ENCODE results near the gene PEMT. TPM values are rescaled to one million over a fixed set of nuclear protein-coding genes. Genes with fewer than 3 reads are reported as not detected.

PEMT gene
- total and polyA plus RNA-seq, 2 experiments from 2014 or later: 54.8 to 55.2 TPM

DNA sequence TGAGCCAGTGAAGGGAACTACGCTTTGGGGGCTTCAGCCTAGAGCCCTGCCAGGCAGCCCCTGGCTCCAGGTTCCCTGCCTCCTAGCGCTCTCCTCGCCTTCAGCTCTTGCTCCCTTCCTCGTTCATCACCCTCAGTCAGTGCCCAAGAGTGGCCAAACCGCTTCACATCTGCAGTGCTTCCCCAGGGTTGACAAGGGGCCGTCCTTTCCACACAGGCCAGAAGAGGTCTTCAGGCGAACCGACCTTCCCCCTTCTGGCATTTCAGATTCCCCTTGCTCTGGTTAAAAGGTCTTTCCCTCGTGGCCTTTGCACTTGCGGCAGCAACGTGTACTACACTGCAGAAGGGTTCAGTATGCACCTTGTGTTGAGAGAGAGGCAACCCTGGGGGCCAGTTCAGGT lies 99.4 kb downstream of the PEMT start:
- no peaks in the 10 kb centered on the region for H3K9me2 ChIP-seq (ENCODE audit: insufficient read depth)
- peaks cover 35% of the 10 kb centered on the region for H3K4me1 Mint-ChIP-seq
- H3K9me3 Mint-ChIP-seq: no peaks in the 10 kb centered on the region; the same call in 2 of the 3 replicates
- peaks cover 26% of the 10 kb centered on the region for H3K27me3 Mint-ChIP-seq (ENCODE audit: insufficient read depth, low read depth, poor library complexity)
- DNase-seq (ENCODE audit: low spot score): no peak
- ATAC-seq: no peak
- H3K27ac Mint-ChIP-seq: no peak overlapping the region
- peaks cover 7% of the 10 kb centered on the region for H3K36me3 ChIP-seq (ENCODE audit: insufficient read depth)
- peaks cover 35% of the 10 kb centered on the region; the same call in 1 of the 2 replicates for H4K20me1 ChIP-seq (replicated peaks; ENCODE audit: insufficient read depth)
- peaks cover 33% of the 10 kb centered on the region for H3K36me3 Mint-ChIP-seq (ENCODE audit: low read depth)
- no peak for TF ChIP-seq ZNF114 (CRISPR knock-in tag; IDR thresholded peaks at IDR 0.05)
- TF ChIP-seq, protein P1, sequence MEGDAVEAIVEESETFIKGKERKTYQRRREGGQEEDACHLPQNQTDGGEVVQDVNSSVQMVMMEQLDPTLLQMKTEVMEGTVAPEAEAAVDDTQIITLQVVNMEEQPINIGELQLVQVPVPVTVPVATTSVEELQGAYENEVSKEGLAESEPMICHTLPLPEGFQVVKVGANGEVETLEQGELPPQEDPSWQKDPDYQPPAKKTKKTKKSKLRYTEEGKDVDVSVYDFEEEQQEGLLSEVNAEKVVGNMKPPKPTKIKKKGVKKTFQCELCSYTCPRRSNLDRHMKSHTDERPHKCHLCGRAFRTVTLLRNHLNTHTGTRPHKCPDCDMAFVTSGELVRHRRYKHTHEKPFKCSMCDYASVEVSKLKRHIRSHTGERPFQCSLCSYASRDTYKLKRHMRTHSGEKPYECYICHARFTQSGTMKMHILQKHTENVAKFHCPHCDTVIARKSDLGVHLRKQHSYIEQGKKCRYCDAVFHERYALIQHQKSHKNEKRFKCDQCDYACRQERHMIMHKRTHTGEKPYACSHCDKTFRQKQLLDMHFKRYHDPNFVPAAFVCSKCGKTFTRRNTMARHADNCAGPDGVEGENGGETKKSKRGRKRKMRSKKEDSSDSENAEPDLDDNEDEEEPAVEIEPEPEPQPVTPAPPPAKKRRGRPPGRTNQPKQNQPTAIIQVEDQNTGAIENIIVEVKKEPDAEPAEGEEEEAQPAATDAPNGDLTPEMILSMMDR (conservative IDR thresholded peaks at IDR 0.05; ENCODE audit: low read depth in 2 of 2): no peak
- TF ChIP-seq REST (IDR thresholded peaks at IDR 0.05; ENCODE audit: unreplicated experiment): no peak
- TF ChIP-seq NANOG (IDR thresholded peaks at IDR 0.05; ENCODE audit: borderline replicate concordance): no peak
- TF ChIP-seq CREB1 (CRISPR knock-in tag; IDR thresholded peaks at IDR 0.05; ENCODE audit: low read depth): no peak
- TF ChIP-seq JUNB (IDR thresholded peaks at IDR 0.05; ENCODE audit: unreplicated experiment): no peak
- no peak for TF ChIP-seq STAT1 (IDR thresholded peaks at IDR 0.05; ENCODE audit: unreplicated experiment)
- TF ChIP-seq ZNF331 (CRISPR knock-in tag; IDR thresholded peaks at IDR 0.05; ENCODE audit: low read depth): no peak
- no peak for TF ChIP-seq EZH2phosphoT487 (IDR thresholded peaks at IDR 0.05; ENCODE audit: unreplicated experiment)
- no peak for TF ChIP-seq ZNF462 (CRISPR knock-in tag; IDR thresholded peaks at IDR 0.05)
- no peak for TF ChIP-seq EZH2 (IDR thresholded peaks at IDR 0.05; ENCODE audit: low read depth, unreplicated experiment)
- no peak for TF ChIP-seq POLR2AphosphoS5 (IDR thresholded peaks at IDR 0.05; ENCODE audit: low read depth)
- no peak for TF ChIP-seq ETS1 (IDR thresholded peaks at IDR 0.05)
- no peak overlapping the region for H3K4me2 ChIP-seq
- H3K4me3 ChIP-seq: no peak overlapping the region
- peaks cover 25% of the 10 kb centered on the region for H3K4me1 ChIP-seq (ENCODE audit: insufficient read depth)
- H3K4me3 Mint-ChIP-seq: no peak overlapping the region
- peaks cover 25% of the 10 kb centered on the region for H3K27me3 ChIP-seq (ENCODE audit: insufficient read depth)
- peaks cover 3% of the 10 kb centered on the region for H3F3A ChIP-seq (replicated peaks; ENCODE audit: low read depth)
- H3K79me2 ChIP-seq (replicated peaks; ENCODE audit: insufficient read depth): no peaks in the 10 kb centered on the region
- H2AFZ ChIP-seq: no peak overlapping the region
- H3K27ac ChIP-seq (ENCODE audit: low read depth): no peak overlapping the region
